M059J (cell line): ENCODE results near the gene CRYBA4. TPM values are rescaled to one million over a fixed set of nuclear protein-coding genes. Genes with fewer than 3 reads are reported as not detected.

ENCODE experiments used
- DNase-seq: peaks from one replicate; pipeline ENCODE4 v3.0.0-alpha.2; 2012; ENCODE audit warnings: low read depth
- total RNA-seq: library from RNA; depleted of rRNA; stranded (reverse); fragments of >200 nt; shearing (Covaris generic); gene quantifications from 2 replicates; pipeline ENCODE4 v1.2.3, GENCODE V29; 2014

Gene CRYBA4
- total RNA-seq, 1 experiment from 2014 or later: not detected

- no peak for DNase-seq
Observed at GRCh38 chr22:26624803-26625202, 3.0 kb downstream of the CRYBA4 start.

DNA sequence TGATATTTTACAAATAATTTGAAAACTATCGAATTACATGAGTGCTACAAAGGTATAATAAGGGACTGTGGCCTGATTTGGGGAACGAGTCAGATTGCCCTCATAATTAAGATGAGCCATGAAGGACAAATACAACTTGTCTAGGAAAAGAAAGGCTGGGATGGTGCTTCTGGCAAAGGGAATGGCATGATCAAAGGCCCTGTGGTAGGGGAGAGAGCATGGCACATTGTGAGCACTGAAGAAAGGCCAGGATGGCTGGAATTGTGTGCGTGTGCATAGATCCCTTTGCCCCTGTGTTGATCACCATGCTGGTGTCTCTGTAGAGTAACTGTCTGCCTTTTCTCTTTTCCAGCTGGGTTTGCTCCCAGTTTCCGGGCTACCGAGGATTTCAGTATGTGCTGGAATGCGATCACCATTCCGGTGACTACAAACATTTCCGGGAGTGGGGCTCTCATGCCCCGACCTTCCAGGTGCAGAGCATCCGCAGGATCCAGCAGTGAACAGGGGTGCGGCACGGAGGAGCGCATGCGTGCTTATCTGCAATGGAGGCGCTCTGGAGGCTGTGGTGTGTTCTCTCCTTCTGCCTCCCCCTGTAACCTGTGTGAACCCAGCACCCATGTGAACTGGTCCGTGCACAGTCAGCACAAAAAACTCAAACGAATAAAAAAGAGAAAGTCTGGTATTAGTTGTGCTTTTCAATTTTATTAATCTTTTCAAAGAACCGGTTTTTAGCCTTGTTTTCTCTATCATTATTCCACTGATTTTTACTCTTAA is 8.4 kb downstream of the CRYBA4 start:
- DNase-seq: no peak

GRCh38 chr22:26631282-26631681 is 9.5 kb downstream of the CRYBA4 start:
- DNase-seq: no peak

GRCh38 chr22:26632422-26633155 is 10.8 kb downstream of the CRYBA4 start:
- DNase-seq: no peak

- DNase-seq: no peak
Observed at GRCh38 chr22:26634189-26634588, 12.4 kb downstream of the CRYBA4 start.

GRCh38 chr22:26635117-26635516 is 13.4 kb downstream of the CRYBA4 start:
- no peak for DNase-seq

GRCh38 chr22:26636296-26636695 is 14.5 kb downstream of the CRYBA4 start:
- no peak for DNase-seq

DNA sequence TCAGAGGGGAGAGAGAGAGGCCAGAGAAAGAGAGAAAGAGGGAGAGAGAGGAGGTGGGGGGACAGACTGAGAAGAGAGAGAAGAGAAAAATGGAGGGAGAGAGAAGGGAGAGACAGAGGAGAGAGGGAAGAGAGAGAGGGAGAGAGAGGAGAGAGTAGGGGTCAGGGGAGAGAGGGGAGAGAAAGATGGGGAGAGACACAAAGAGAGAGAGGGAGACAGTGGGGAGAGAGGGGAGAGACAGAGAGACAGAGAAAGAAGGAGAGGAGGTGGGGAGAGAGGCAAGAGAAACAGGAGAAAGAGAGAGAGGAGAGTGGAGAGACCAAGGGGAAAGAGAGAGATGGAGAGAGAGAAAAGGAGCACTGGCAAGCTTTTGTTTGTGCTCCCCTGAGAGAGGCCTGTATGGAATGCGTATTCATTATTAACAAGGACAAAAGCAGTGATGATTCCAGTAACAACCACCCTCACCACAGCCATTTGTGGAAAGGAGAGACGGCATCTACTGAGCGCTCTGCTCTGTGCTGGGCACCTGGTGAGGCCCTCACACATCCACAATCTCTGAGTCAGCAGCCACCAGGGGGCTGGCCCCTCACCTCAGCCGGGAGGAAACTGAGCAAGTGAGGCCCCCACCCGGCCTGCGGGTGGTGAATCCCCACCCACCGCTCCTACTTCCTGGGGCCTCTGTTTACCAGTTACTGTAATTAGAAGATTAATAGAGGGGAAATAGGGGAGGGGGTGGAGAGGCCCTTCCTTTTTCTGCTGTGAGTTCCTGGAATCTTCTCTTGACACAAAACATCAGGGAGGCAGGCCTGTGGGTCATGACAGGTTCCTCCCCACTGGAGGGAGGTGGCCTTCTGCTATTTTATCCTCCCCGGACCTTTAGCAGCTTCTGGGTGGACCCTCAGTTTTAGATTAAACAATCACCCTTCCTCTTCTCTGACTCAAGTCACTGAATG is 21.0 kb downstream of the CRYBA4 start:
- no peak for DNase-seq

GRCh38 chr22:26643418-26644100 is 21.8 kb downstream of the CRYBA4 start:
- DNase-seq: no peak

GRCh38 chr22:26646158-26646557 is 24.4 kb downstream of the CRYBA4 start:
- no peak for DNase-seq

GRCh38 chr22:26648011-26648497 is 26.3 kb downstream of the CRYBA4 start:
- DNase-seq: no peak

DNA sequence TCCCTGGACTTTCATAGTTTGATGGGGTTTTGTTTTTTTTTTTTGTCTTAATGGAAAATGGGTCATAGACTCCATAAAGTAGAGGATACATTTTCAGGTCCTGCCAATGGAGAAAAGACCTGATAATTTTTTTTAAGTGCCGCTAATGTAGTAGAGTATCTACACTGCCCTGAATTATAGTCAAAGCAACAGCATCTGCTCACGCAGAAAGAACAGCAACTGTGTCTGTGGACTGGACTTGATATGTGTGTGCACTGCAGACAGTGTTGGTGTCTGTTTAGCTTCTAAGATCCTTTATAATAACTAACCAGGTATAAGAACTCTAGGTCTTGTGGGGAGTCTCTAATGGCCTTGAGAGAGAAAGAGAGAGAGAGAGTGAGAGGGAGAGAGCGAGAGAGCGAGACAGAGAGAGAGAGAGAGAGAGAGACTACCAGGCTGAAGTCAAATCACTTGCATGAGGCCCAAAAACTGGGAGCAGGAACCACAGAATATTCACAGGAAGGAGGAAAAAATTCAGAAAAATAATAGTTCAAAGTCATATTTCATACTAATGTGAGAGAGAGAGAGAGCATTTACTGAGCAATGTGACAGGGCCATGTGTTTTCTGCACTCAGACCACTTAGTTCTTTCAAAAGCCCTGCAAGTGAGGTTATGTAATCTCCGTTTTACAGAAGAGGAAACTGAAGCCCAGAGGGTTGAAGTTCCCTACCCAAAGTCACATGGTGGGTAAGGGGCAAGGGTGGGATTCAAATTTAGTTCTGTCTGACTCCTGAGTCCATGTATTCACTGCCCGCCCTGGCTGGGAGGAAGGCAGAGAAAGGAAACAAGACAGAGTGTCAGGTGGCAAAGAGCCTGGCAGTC is 27.0 kb downstream of the CRYBA4 start:
- no peak for DNase-seq

- no peak for DNase-seq
Observed at GRCh38 chr22:26650722-26651421, 29.1 kb downstream of the CRYBA4 start.

DNA sequence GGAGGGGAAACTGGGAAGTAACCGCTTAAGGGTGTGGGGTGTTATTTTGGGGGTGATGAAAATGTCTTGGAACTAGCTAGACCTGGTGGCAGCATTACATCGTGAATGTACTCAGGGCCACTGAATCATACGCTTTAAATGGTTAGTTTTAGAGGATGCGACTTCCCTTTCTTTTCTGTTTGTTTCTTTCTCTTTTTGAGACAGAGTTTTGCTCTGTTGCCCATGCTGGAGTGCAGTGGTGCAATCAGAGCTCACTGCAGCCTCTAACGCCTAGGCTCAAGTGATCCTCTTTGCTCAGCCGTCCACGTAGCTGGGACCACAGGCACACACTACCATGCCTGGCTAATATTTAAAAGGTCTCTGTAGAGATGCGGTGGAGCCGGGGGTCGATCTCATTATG is 30.1 kb downstream of the CRYBA4 start:
- DNase-seq: no peak

DNA sequence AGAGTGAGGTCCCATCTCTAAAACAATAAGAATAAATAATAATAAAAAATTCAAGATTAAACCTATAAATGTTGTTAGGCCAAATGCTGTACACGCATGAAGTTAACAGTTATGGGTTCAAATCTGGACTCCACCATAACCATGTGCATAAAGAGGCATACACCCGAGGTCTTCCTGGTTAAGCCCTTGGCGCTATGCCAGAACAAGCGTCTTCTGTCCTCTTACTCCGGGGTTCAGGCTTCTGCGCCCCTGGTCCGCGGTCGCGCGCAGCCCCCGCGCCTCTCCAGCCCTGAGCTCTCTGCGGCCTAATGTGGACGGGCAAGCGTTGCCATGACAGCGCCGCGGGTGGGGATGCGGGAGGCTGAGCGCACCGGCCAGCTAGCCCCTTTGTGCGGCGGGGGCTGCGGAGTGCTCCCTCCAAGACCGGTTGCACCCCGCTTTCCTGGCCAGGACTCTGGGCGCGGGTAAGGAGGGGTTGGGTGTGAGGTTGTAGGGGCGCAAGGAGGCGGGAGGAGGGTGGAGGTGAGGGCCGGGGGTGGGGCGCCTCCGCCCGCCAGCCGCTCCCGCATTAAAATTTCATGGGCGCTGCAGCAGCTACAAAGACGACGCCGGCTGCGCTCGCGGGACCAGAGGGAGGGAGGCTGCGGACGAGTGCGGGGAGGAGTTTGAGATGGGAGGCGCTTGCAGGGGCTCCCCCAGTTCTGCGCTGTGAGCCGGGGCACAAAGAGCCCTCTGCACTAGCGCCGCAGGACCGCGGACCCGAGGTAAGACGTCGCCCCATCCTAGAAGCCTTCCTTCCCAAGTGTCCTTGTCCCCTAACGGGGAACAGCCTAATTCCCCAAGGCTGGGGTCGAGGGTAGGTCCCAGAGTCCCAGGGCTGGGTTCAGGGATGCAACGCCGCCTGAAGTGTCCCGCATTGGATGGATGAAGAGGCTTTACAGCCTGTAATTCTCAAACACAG is 35.4 kb downstream of the CRYBA4 start, which contains the start of gene MIAT:
Gene MIAT (plus strand): TSS at position 698 of the 961 bp plus-strand sequence.
- no peak for DNase-seq

- no peak for DNase-seq
Observed at GRCh38 chr22:26658161-26658560, 36.4 kb downstream of the CRYBA4 start.

- peak; percentile 92 for DNase-seq
Observed at GRCh38 chr22:26658671-26659478, 37.1 kb downstream of the CRYBA4 start.

GRCh38 chr22:26660356-26660755 is 38.6 kb downstream of the CRYBA4 start:
- DNase-seq: no peak
